ENCODE measurements around the gene KIF27.
"Not testable (repeated sequence)": the region's sequence is repeated elsewhere in the genome, so short reads cannot be mapped to it uniquely, and the experiment has no call there.

The KIF27 gene

GRCh38 chr9:83932851-83933250 is 11.6 kb upstream of the KIF27 start:
- DNase-seq: no peak

- DNase-seq: no peak
These were observed 10.8 kb upstream of the KIF27 start for GRCh38 chr9:83932011-83932410.

GRCh38 chr9:83930881-83931280 is 9.6 kb upstream of the KIF27 start:
- DNase-seq: no peak

GRCh38 chr9:83927591-83927990 is 6.4 kb upstream of the KIF27 start:
- DNase-seq: no peak

- DNase-seq: peak; percentile 51
These were observed 734 bp downstream of the KIF27 start for GRCh38 chr9:83920469-83920926.

- no peak for DNase-seq
These were observed 2.1 kb downstream of the KIF27 start for GRCh38 chr9:83919111-83919510.

- not testable (repeated sequence) for DNase-seq
These were observed 9.0 kb downstream of the KIF27 start for GRCh38 chr9:83912194-83912593.

GRCh38 chr9:83906144-83906543 is 15.1 kb downstream of the KIF27 start:
- no peak for DNase-seq

- DNase-seq: not testable (repeated sequence)
These were observed 20.6 kb downstream of the KIF27 start for GRCh38 chr9:83900615-83901014.

GRCh38 chr9:83894301-83894700 is 26.9 kb downstream of the KIF27 start:
- DNase-seq: not testable (repeated sequence)

- not testable (repeated sequence) for DNase-seq
These were observed 34.7 kb downstream of the KIF27 start for GRCh38 chr9:83886498-83886897.

- not testable (repeated sequence) for DNase-seq
These were observed 35.5 kb downstream of the KIF27 start for GRCh38 chr9:83885559-83886240.

GRCh38 chr9:83881687-83882408 is 39.4 kb downstream of the KIF27 start:
- not testable (repeated sequence) for DNase-seq

GRCh38 chr9:83875559-83875958 is 45.7 kb downstream of the KIF27 start:
- not testable (repeated sequence) for DNase-seq

GRCh38 chr9:83849895-83850294 is 71.3 kb downstream of the KIF27 start:
- not testable (repeated sequence) for DNase-seq

- not testable (repeated sequence) for DNase-seq
These were observed 84.1 kb downstream of the KIF27 start for GRCh38 chr9:83837070-83837643.

GRCh38 chr9:83830426-83831071 is 90.7 kb downstream of the KIF27 start:
- not testable (repeated sequence) for DNase-seq

GRCh38 chr9:83824986-83825623 is 96.1 kb downstream of the KIF27 start:
- not testable (repeated sequence) for DNase-seq

GRCh38 chr9:83817356-83818278 is 103.6 kb downstream of the KIF27 start, which contains the start of gene GKAP1:
GKAP1 (minus strand) TSS chr9:83817769; CDS start chr9:83806517, 11,252 bp downstream.
- DNase-seq: peak; percentile 59

GRCh38 chr9:83817011-83817355 is 104.2 kb downstream of the KIF27 start:
- DNase-seq: not testable (repeated sequence)

GRCh38 chr9:83815120-83815519 is 106.1 kb downstream of the KIF27 start:
- DNase-seq: not testable (repeated sequence)

- DNase-seq: not testable (repeated sequence)
These were observed 112.0 kb downstream of the KIF27 start for GRCh38 chr9:83809213-83809612.
